Mesendoderm (in vitro differentiated cells): ENCODE measurements around the gene SLC6A7.

Experiments used
- DNase-seq: peaks from one replicate; pipeline ENCODE4 v3.0.0; 2013
- H2AK5ac ChIP-seq: 2 replicates; pipeline ENCODE4 v1.6.1; 2013; ENCODE audit warnings: low read length, inconsistent platforms
- H2BK120ac ChIP-seq: 2 replicates; pipeline ENCODE4 v1.6.1; 2013; ENCODE audit warnings: low read depth, mild to moderate bottlenecking, low read length, moderate library complexity, mixed read lengths
- H2BK15ac ChIP-seq: replicated peaks from 2 replicates; pipeline ENCODE4 v1.6.1; 2013; ENCODE audit warnings: low read depth, mild to moderate bottlenecking, moderate library complexity
- H2BK5ac ChIP-seq: 2 replicates; pipeline ENCODE4 v1.6.1; 2013; ENCODE audit warnings: low read length, inconsistent platforms
- H3K18ac ChIP-seq: 2 replicates; pipeline ENCODE4 v1.6.1; 2013; ENCODE audit warnings: mild to moderate bottlenecking, low read length, mixed read lengths
- H3K23ac ChIP-seq: one replicate; pipeline ENCODE4 v1.6.1; 2013; ENCODE audit warnings: low read length
- H3K27ac ChIP-seq: 2 replicates; pipeline ENCODE4 v1.5.1; 2013; ENCODE audit warnings: low read depth, mild to moderate bottlenecking, inconsistent platforms, low read length, moderate library complexity
- H3K27me3 ChIP-seq: 2 replicates; pipeline ENCODE4 v1.6.1; 2013; ENCODE audit warnings: low read length, control low read depth, mild to moderate bottlenecking, inconsistent platforms; ENCODE audit not compliant: insufficient read depth, poor library complexity
- H3K36me3 ChIP-seq: 2 replicates; pipeline ENCODE4 v1.6.1; 2013; ENCODE audit warnings: low read length, inconsistent platforms; ENCODE audit not compliant: control insufficient read depth, insufficient read depth
- H3K4ac ChIP-seq: one replicate; pipeline ENCODE4 v1.6.1; 2013; ENCODE audit warnings: low read depth, mild to moderate bottlenecking, low read length, moderate library complexity
- H3K4me1 ChIP-seq: 2 replicates; pipeline ENCODE4 v1.6.1; 2013; ENCODE audit warnings: low read depth, low read length, inconsistent platforms; ENCODE audit not compliant: control insufficient read depth
- H3K4me2 ChIP-seq: 2 replicates; pipeline ENCODE4 v1.6.1; 2013; ENCODE audit warnings: low read length
- H3K4me3 ChIP-seq: 2 replicates; pipeline ENCODE4 v1.5.1; 2013; ENCODE audit warnings: mild to moderate bottlenecking, low read length
- H3K56ac ChIP-seq: one replicate; pipeline ENCODE4 v1.6.1; 2013; ENCODE audit warnings: low read length
- H3K79me1 ChIP-seq: 2 replicates; pipeline ENCODE4 v1.6.1; 2013; ENCODE audit warnings: low read length, inconsistent platforms
- H3K79me2 ChIP-seq: 2 replicates; pipeline ENCODE4 v1.6.1; 2013; ENCODE audit warnings: mild to moderate bottlenecking, low read length; ENCODE audit not compliant: control insufficient read depth, insufficient read depth
- H3K9ac ChIP-seq: 2 replicates; pipeline ENCODE4 v1.6.1; 2013; ENCODE audit warnings: low read length, inconsistent platforms
- H4K5ac ChIP-seq: one replicate; pipeline ENCODE4 v1.6.1; 2013; ENCODE audit warnings: low read length
- H4K8ac ChIP-seq: one replicate; pipeline ENCODE4 v1.6.1; 2013; ENCODE audit warnings: low read depth, mild to moderate bottlenecking, control low read depth, low read length, moderate library complexity
- WGBS: extraction: QIAGEN DNeasy Blood & Tissue Kit; methylation state at CpG from one replicate; pipeline ENCODE4 v1.1.7; 2013; ENCODE audit warnings: low lambda C conversion rate, missing lambda C conversion rate; ENCODE audit not compliant: insufficient coverage; ENCODE audit errors: extremely low coverage; 5-methylcytosine and 5-hydroxymethylcytosine counted together

SLC6A7 gene

GRCh38 chr5:150254363-150254762 is 64.5 kb downstream of the SLC6A7 start:
- Histone ChIP-seq H2BK120ac (no peak overlapping the region), H2BK15ac (no peak overlapping the region), H4K5ac (no peak overlapping the region), H3K9ac (no peak overlapping the region), H3K23ac (no peak overlapping the region), H3K79me2 (no peaks in the 10 kb centered on the region), H3K4me2 (no peak overlapping the region), H3K79me1 (no peaks in the 10 kb centered on the region), H3K27ac (no peak overlapping the region), H3K4me3 (no peak overlapping the region), H2AK5ac (no peak overlapping the region), H2BK5ac (no peak overlapping the region), H3K18ac (no peak overlapping the region), H3K4ac (no peak overlapping the region), H3K56ac (no peak overlapping the region), H3K36me3 (no peaks in the 10 kb centered on the region), H3K27me3 (no peaks in the 10 kb centered on the region), H4K8ac (no peak overlapping the region), H3K4me1 (no peaks in the 10 kb centered on the region)
- DNase-seq = no peak
- WGBS = no CpG with 5 or more reads among the region's 7 CpGs

- no peak overlapping the region for H3K18ac ChIP-seq
- no peak overlapping the region for H3K27ac ChIP-seq
- no peak overlapping the region for H2BK120ac ChIP-seq
- no peak for DNase-seq
- WGBS = no CpG with 5 or more reads among the region's 4 CpGs
- no peak overlapping the region for H2BK5ac ChIP-seq
- no peak overlapping the region for H3K56ac ChIP-seq
- no peak overlapping the region for H4K5ac ChIP-seq
- H3K79me1 ChIP-seq = no peaks in the 10 kb centered on the region
- H3K27me3 ChIP-seq = no peaks in the 10 kb centered on the region
- no peak overlapping the region for H3K4me2 ChIP-seq
- no peak overlapping the region for H3K4me3 ChIP-seq
- no peaks in the 10 kb centered on the region for H3K79me2 ChIP-seq
- H3K9ac ChIP-seq = no peak overlapping the region
- H3K4ac ChIP-seq = no peak overlapping the region
- H3K36me3 ChIP-seq = no peaks in the 10 kb centered on the region
- no peak overlapping the region for H2BK15ac ChIP-seq
- H4K8ac ChIP-seq = no peak overlapping the region
- H3K23ac ChIP-seq = no peak overlapping the region
- no peak overlapping the region for H2AK5ac ChIP-seq
- H3K4me1 ChIP-seq = no peaks in the 10 kb centered on the region
These were observed 64.9 kb downstream of the SLC6A7 start for GRCh38 chr5:150254774-150255173.

- Histone ChIP-seq H3K23ac (no peak overlapping the region), H3K27me3 (no peaks in the 10 kb centered on the region), H3K36me3 (no peaks in the 10 kb centered on the region), H3K9ac (no peak overlapping the region), H3K4me3 (no peak overlapping the region), H3K4me1 (no peaks in the 10 kb centered on the region), H3K4ac (no peak overlapping the region), H2BK120ac (no peak overlapping the region), H4K8ac (no peak overlapping the region), H3K79me2 (no peaks in the 10 kb centered on the region), H3K27ac (no peak overlapping the region), H2AK5ac (no peak overlapping the region), H3K56ac (no peak overlapping the region), H3K18ac (no peak overlapping the region), H3K4me2 (no peak overlapping the region), H4K5ac (no peak overlapping the region), H3K79me1 (no peaks in the 10 kb centered on the region), H2BK15ac (no peak overlapping the region), H2BK5ac (no peak overlapping the region)
- peak; percentile 82 for DNase-seq
- WGBS = no CpG with 5 or more reads among the region's 6 CpGs
These were observed 66.0 kb downstream of the SLC6A7 start for GRCh38 chr5:150255659-150256409.

GRCh38 chr5:150256410-150257064 is 66.7 kb downstream of the SLC6A7 start:
- no peak overlapping the region for H3K23ac ChIP-seq
- no peak overlapping the region for H3K4me2 ChIP-seq
- H3K27me3 ChIP-seq = no peaks in the 10 kb centered on the region
- no peak overlapping the region for H2BK15ac ChIP-seq
- H3K4me3 ChIP-seq = no peak overlapping the region
- H3K79me2 ChIP-seq = no peaks in the 10 kb centered on the region
- H2BK5ac ChIP-seq = no peak overlapping the region
- H3K27ac ChIP-seq = no peak overlapping the region
- H3K18ac ChIP-seq = no peak overlapping the region
- H2AK5ac ChIP-seq = no peak overlapping the region
- no peaks in the 10 kb centered on the region for H3K36me3 ChIP-seq
- no peak overlapping the region for H4K8ac ChIP-seq
- H3K4ac ChIP-seq = no peak overlapping the region
- H3K9ac ChIP-seq = no peak overlapping the region
- H4K5ac ChIP-seq = no peak overlapping the region
- H3K4me1 ChIP-seq = no peaks in the 10 kb centered on the region
- no peak overlapping the region for H2BK120ac ChIP-seq
- H3K79me1 ChIP-seq = no peaks in the 10 kb centered on the region
- no peak overlapping the region for H3K56ac ChIP-seq
- WGBS = no CpG with 5 or more reads among the region's 12 CpGs
- DNase-seq = peak; percentile 67

- Histone ChIP-seq H3K79me2 (no peaks in the 10 kb centered on the region), H3K79me1 (no peaks in the 10 kb centered on the region), H2BK5ac (no peak overlapping the region), H3K23ac (no peak overlapping the region), H3K56ac (no peak overlapping the region), H3K9ac (no peak overlapping the region), H3K4me3 (no peak overlapping the region), H3K27ac (no peak overlapping the region), H2BK120ac (no peak overlapping the region), H4K8ac (no peak overlapping the region), H3K4me2 (no peak overlapping the region), H2AK5ac (no peak overlapping the region), H3K27me3 (no peaks in the 10 kb centered on the region), H2BK15ac (no peak overlapping the region), H3K4ac (no peak overlapping the region), H3K18ac (no peak overlapping the region), H4K5ac (no peak overlapping the region), H3K4me1 (no peaks in the 10 kb centered on the region), H3K36me3 (no peaks in the 10 kb centered on the region)
- no peak for DNase-seq
- no CpG with 5 or more reads among the region's 11 CpGs for WGBS
These were observed 67.6 kb downstream of the SLC6A7 start for GRCh38 chr5:150257424-150257823.
